ENCODE results near the gene PPFIBP1.

DNA sequence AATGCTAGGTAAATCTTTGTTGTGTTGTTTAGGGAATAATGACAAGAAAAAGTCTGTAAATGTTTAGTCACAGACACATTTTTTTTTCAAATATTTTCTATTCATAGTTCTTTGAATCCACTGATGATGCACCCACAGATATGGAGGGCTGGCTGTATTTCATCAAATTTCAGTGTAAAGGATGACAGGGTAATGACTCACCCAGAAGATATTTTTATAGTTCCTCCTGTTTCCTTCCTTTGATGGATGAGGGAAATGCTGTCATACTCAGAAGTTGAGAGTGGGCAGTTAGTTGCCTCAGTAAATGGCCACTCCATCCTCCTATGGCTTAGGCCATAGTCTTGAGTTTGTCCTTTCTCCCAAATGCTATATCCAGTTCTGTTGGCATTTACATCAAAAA is 95.3 kb downstream of the PPFIBP1 start:
- no peak for TF ChIP-seq CTCF (IDR thresholded peaks at IDR 0.05; ENCODE audit: low read length)
- no peak for TF ChIP-seq EZH2phosphoT487 (IDR thresholded peaks at IDR 0.05; ENCODE audit: low read length)
- TF ChIP-seq EZH2 (optimal IDR thresholded peaks at IDR 0.05; ENCODE audit: low read depth, low read length), result no peak

All from MM.1S (cell line).